Measurements from ENCODE around the gene CNOT2. TPM values are rescaled to one million over a fixed set of nuclear protein-coding genes. Genes with fewer than 3 reads are reported as not detected.

Gene CNOT2
- total and polyA plus RNA-seq, 2 experiments from 2014 or later, result 110 to 152 TPM

DNA sequence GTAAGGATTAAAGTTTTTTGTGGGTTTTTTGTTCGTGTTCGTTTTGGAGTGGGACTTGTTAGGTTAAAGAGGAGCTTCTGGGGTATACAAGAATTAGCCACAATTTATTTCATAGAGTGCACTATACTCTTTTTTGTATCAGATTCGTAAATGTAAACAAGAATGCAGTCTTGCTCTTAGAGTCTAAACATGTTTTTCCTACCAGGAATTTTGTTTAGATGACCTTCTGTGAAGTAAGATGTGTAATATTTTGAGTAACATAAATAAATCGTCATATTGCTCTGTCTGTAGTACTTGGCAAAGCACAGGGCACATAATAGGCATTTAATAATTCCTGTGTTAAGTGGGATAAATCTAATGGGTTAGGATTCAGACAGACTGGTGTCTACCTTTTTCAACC lies 9.6 kb downstream of the CNOT2 start:
- Mint-ChIP-seq H3K9me3 (no peaks in the 10 kb centered on the region), H3K4me3 (no peak overlapping the region), H3K27me3 (ENCODE audit: insufficient read depth, low read depth, poor library complexity) (peaks cover 2% of the 10 kb centered on the region), H3K4me1 (peaks cover 64% of the 10 kb centered on the region), H3K27ac (peak overlapping the region; percentile 60; the same call in 1 of the 2 replicates), H3K36me3 (ENCODE audit: low read depth) (no peaks in the 10 kb centered on the region; the same call in 1 of the 3 replicates)
- Histone ChIP-seq H4K20me1 (replicated peaks; ENCODE audit: insufficient read depth) (peaks cover 19% of the 10 kb centered on the region), H3K27ac (ENCODE audit: low read depth) (no peak overlapping the region), H3K9me2 (ENCODE audit: insufficient read depth) (no peaks in the 10 kb centered on the region), H3K79me2 (replicated peaks; ENCODE audit: insufficient read depth) (peaks cover 100% of the 10 kb centered on the region), H3K4me1 (ENCODE audit: insufficient read depth) (peaks cover 59% of the 10 kb centered on the region), H3F3A (replicated peaks; ENCODE audit: low read depth) (no peaks in the 10 kb centered on the region), H3K4me2 (no peak overlapping the region), H3K27me3 (ENCODE audit: insufficient read depth) (no peaks in the 10 kb centered on the region), H3K36me3 (ENCODE audit: insufficient read depth) (no peaks in the 10 kb centered on the region), H2AFZ (no peak overlapping the region), H3K4me3 (no peak overlapping the region)
- TF ChIP-seq, protein P1, sequence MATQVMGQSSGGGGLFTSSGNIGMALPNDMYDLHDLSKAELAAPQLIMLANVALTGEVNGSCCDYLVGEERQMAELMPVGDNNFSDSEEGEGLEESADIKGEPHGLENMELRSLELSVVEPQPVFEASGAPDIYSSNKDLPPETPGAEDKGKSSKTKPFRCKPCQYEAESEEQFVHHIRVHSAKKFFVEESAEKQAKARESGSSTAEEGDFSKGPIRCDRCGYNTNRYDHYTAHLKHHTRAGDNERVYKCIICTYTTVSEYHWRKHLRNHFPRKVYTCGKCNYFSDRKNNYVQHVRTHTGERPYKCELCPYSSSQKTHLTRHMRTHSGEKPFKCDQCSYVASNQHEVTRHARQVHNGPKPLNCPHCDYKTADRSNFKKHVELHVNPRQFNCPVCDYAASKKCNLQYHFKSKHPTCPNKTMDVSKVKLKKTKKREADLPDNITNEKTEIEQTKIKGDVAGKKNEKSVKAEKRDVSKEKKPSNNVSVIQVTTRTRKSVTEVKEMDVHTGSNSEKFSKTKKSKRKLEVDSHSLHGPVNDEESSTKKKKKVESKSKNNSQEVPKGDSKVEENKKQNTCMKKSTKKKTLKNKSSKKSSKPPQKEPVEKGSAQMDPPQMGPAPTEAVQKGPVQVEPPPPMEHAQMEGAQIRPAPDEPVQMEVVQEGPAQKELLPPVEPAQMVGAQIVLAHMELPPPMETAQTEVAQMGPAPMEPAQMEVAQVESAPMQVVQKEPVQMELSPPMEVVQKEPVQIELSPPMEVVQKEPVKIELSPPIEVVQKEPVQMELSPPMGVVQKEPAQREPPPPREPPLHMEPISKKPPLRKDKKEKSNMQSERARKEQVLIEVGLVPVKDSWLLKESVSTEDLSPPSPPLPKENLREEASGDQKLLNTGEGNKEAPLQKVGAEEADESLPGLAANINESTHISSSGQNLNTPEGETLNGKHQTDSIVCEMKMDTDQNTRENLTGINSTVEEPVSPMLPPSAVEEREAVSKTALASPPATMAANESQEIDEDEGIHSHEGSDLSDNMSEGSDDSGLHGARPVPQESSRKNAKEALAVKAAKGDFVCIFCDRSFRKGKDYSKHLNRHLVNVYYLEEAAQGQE (IDR thresholded peaks at IDR 0.05; ENCODE audit: unreplicated experiment), result no peak
- no peak for TF ChIP-seq CREB1 (CRISPR knock-in tag; IDR thresholded peaks at IDR 0.05; ENCODE audit: low read depth)
- TF ChIP-seq EZH2phosphoT487 (IDR thresholded peaks at IDR 0.05; ENCODE audit: unreplicated experiment), result no peak
- TF ChIP-seq NANOG (IDR thresholded peaks at IDR 0.05; ENCODE audit: borderline replicate concordance), result no peak
- TF ChIP-seq EZH2 (IDR thresholded peaks at IDR 0.05; ENCODE audit: low read depth, unreplicated experiment), result no peak
- no peak for TF ChIP-seq POLR2AphosphoS5 (IDR thresholded peaks at IDR 0.05; ENCODE audit: low read depth)
- no peak for TF ChIP-seq ZNF114 (CRISPR knock-in tag; IDR thresholded peaks at IDR 0.05)
- TF ChIP-seq JUNB (IDR thresholded peaks at IDR 0.05; ENCODE audit: unreplicated experiment), result no peak
- TF ChIP-seq STAT1 (IDR thresholded peaks at IDR 0.05; ENCODE audit: unreplicated experiment), result no peak
- no peak for TF ChIP-seq CTCF (conservative IDR thresholded peaks at IDR 0.05; ENCODE audit: low read depth in 2 of 2)
- TF ChIP-seq ZNF462 (CRISPR knock-in tag; IDR thresholded peaks at IDR 0.05), result no peak
- TF ChIP-seq ZNF331 (CRISPR knock-in tag; IDR thresholded peaks at IDR 0.05; ENCODE audit: low read depth), result no peak
- no peak for TF ChIP-seq ETS1 (IDR thresholded peaks at IDR 0.05)
- DNase-seq (ENCODE audit: low spot score) (no peak), ATAC-seq (no peak)
